Measurements from ENCODE around the gene AMD1. TPM values are rescaled to one million over a fixed set of nuclear protein-coding genes. Genes with fewer than 3 reads are reported as not detected.

The AMD1 gene
- total and polyA plus RNA-seq, 3 donors from 2014 or later, result 47.9 to 109 (median 85.6) TPM

- no peak for DNase-seq
- TF ChIP-seq CTCF (IDR thresholded peaks at IDR 0.05) (no peak), POLR2A (IDR thresholded peaks at IDR 0.05) (no peak)
- H3K27me3 ChIP-seq, result no peaks in the 10 kb centered on the region
- H3K4me1 ChIP-seq, result peaks cover 44% of the 10 kb centered on the region
- no peak overlapping the region for H3K27ac ChIP-seq
- 80 to 85% methylated on average over 3 of the region's 3 CpGs for WGBS, 2 donors
- H3K36me3 ChIP-seq (ENCODE audit: low read depth, missing control alignments), result no peaks in the 10 kb centered on the region
- intact Hi-C loops (cut with DNase I; ENCODE audit: low total_unique reads), result no loop called here
- no peaks in the 10 kb centered on the region for H3K9me3 ChIP-seq
- H3K4me3 ChIP-seq, result no peak overlapping the region
These were observed 9.7 kb downstream of the AMD1 start for GRCh38 chr6:110884321-110884720.

- TF ChIP-seq CTCF (IDR thresholded peaks at IDR 0.05) (no peak), POLR2A (IDR thresholded peaks at IDR 0.05) (no peak)
- WGBS, 2 donors, result 80 to 81% methylated on average over 4 of the region's 4 CpGs
- intact Hi-C loops (cut with DNase I; ENCODE audit: low total_unique reads), result no loop called here
- H3K36me3 ChIP-seq (ENCODE audit: low read depth, missing control alignments), result no peaks in the 10 kb centered on the region
- H3K27ac ChIP-seq, result peak overlapping the region in 1 of 2 donors; percentile 31
- H3K9me3 ChIP-seq, result no peaks in the 10 kb centered on the region
- no peak for DNase-seq
- no peaks in the 10 kb centered on the region for H3K27me3 ChIP-seq
- no peak overlapping the region for H3K4me3 ChIP-seq
- H3K4me1 ChIP-seq, result peaks cover 34% of the 10 kb centered on the region
These were observed 10.9 kb downstream of the AMD1 start for GRCh38 chr6:110885526-110885925.

GRCh38 chr6:110886555-110887167, 12.1 kb downstream of the AMD1 start:
- no peaks in the 10 kb centered on the region for H3K36me3 ChIP-seq (ENCODE audit: low read depth, missing control alignments)
- H3K4me3 ChIP-seq, result no peak overlapping the region
- H3K27me3 ChIP-seq, result no peaks in the 10 kb centered on the region
- H3K9me3 ChIP-seq, result no peaks in the 10 kb centered on the region
- no peak overlapping the region for H3K27ac ChIP-seq
- intact Hi-C loops (cut with DNase I; ENCODE audit: low total_unique reads), result no loop called here
- WGBS, 2 donors, result 74 to 82% methylated on average over 6 to 7 of the region's 7 CpGs
- DNase-seq, result no peak
- TF ChIP-seq POLR2A (IDR thresholded peaks at IDR 0.05) (no peak), CTCF (IDR thresholded peaks at IDR 0.05) (no peak)
- peaks cover 28% of the 10 kb centered on the region for H3K4me1 ChIP-seq

GRCh38 chr6:110890288-110890687, 15.7 kb downstream of the AMD1 start:
- WGBS, 2 donors, result 87 to 95% methylated on average over 1 of the region's 1 CpG
- Histone ChIP-seq H3K4me1 (peaks cover 6% of the 10 kb centered on the region), H3K27me3 (no peaks in the 10 kb centered on the region), H3K36me3 (ENCODE audit: low read depth, missing control alignments) (no peaks in the 10 kb centered on the region), H3K4me3 (no peak overlapping the region), H3K9me3 (no peaks in the 10 kb centered on the region), H3K27ac (no peak overlapping the region)
- intact Hi-C loops (cut with DNase I; ENCODE audit: low total_unique reads), result no loop called here
- DNase-seq, result no peak
- TF ChIP-seq POLR2A (IDR thresholded peaks at IDR 0.05), result no peak
- TF ChIP-seq CTCF (IDR thresholded peaks at IDR 0.05), result no peak

All from testis (tissue), 3 donors.